GM23338 (cell line): ENCODE data around the gene TBX10. TPM values are rescaled to one million over a fixed set of nuclear protein-coding genes. Genes with fewer than 3 reads are reported as not detected.
A peak's percentile ranks its signal among the peaks of the same experiment; 100 is the strongest.

ENCODE experiments used
- ATAC-seq: fragments of 200-7000 bp; cut with Tn5 transposase; 3 replicates; pipeline ENCODE4 v1.9.1; 2020
- DNase-seq: peaks from one replicate; pipeline ENCODE4 v3.0.0-alpha.2; 2015; ENCODE audit warnings: low spot score
- H2AFZ ChIP-seq: fragments of 200-600 bp; sonication (generic); 2 replicates; pipeline ENCODE4 v1.8.0; 2016; ENCODE audit warnings: antibody characterized with exemption, mild to moderate bottlenecking, moderate library complexity
- H3F3A ChIP-seq: fragments of 200-600 bp; sonication (generic); replicated peaks from 2 replicates; pipeline ENCODE4 v1.8.0; 2017; ENCODE audit warnings: antibody characterized with exemption, mixed run types, low read depth
- H3K27ac ChIP-seq: fragments of 200-600 bp; sonication (generic); 2 replicates; pipeline ENCODE4 v1.6.1; 2016; ENCODE audit warnings: low read depth
- H3K27me3 ChIP-seq: fragments of 200-600 bp; sonication (generic); 2 replicates; pipeline ENCODE4 v1.8.0; 2016; ENCODE audit warnings: mild to moderate bottlenecking, mixed run types, moderate library complexity; ENCODE audit not compliant: insufficient read depth
- H3K36me3 ChIP-seq: fragments of 200-600 bp; sonication (generic); 2 replicates; pipeline ENCODE4 v1.8.0; 2016; ENCODE audit warnings: mild to moderate bottlenecking; ENCODE audit not compliant: insufficient read depth
- H3K4me1 ChIP-seq: fragments of 200-600 bp; sonication (generic); 2 replicates; pipeline ENCODE4 v1.8.0; 2016; ENCODE audit warnings: mild to moderate bottlenecking, moderate library complexity; ENCODE audit not compliant: insufficient read depth
- H3K4me2 ChIP-seq: fragments of 200-600 bp; sonication (generic); 2 replicates; pipeline ENCODE4 v1.7.1; 2017; ENCODE audit warnings: mixed run types
- H3K4me3 ChIP-seq: fragments of 200-600 bp; sonication (generic); 2 replicates; pipeline ENCODE4 v1.6.1; 2016; ENCODE audit warnings: mixed run types
- H3K79me2 ChIP-seq: fragments of 200-600 bp; sonication (generic); replicated peaks from 2 replicates; pipeline ENCODE4 v1.8.0; 2017; ENCODE audit warnings: mild to moderate bottlenecking; ENCODE audit not compliant: insufficient read depth
- H3K9me2 ChIP-seq: fragments of 200-600 bp; sonication (generic); 2 replicates; pipeline ENCODE4 v1.8.0; 2017; ENCODE audit not compliant: insufficient read depth
- H4K20me1 ChIP-seq: fragments of 200-600 bp; sonication (generic); replicated peaks from 2 replicates; pipeline ENCODE4 v1.8.0; 2017; ENCODE audit warnings: mild to moderate bottlenecking; ENCODE audit not compliant: insufficient read depth
- H3K27ac Mint-ChIP-seq: 2 replicates; pipeline ENCODE4 v1.8.0; 2020; ENCODE audit warnings: inconsistent platforms, mild to moderate bottlenecking, moderate library complexity, mixed read lengths
- H3K27me3 Mint-ChIP-seq: 3 replicates; pipeline ENCODE4 v1.8.0; 2022; ENCODE audit warnings: low read depth, mild to moderate bottlenecking, moderate library complexity, mixed read lengths, inconsistent platforms; ENCODE audit not compliant: insufficient read depth, poor library complexity
- H3K36me3 Mint-ChIP-seq: 3 replicates; pipeline ENCODE4 v1.8.0; 2021; ENCODE audit warnings: low read depth, mild to moderate bottlenecking, inconsistent platforms, moderate library complexity, mixed read lengths
- H3K4me1 Mint-ChIP-seq: 3 replicates; pipeline ENCODE4 v1.8.0; 2020; ENCODE audit warnings: mild to moderate bottlenecking, inconsistent platforms, mixed read lengths
- H3K4me3 Mint-ChIP-seq: 3 replicates; pipeline ENCODE4 v1.8.0; 2021; ENCODE audit warnings: moderate library complexity, mild to moderate bottlenecking, inconsistent platforms, mixed read lengths
- H3K9me3 Mint-ChIP-seq: 3 replicates; pipeline ENCODE4 v1.8.0; 2020; ENCODE audit warnings: moderate library complexity, mild to moderate bottlenecking, inconsistent platforms, mixed read lengths
- CREB1 ChIP-seq: fragments of 250-450 bp; sonication (Bioruptor Pico); IDR thresholded peaks from 2 replicates; pipeline ENCODE4 v1.5.0; 2020; ENCODE audit warnings: low read depth, mild to moderate bottlenecking, moderate library complexity
- ETS1 ChIP-seq: IDR thresholded peaks from 2 replicates; pipeline ENCODE4 v1.6.1; 2016; ENCODE audit warnings: antibody characterized with exemption
- EZH2 ChIP-seq: fragments of 200-600 bp; sonication (generic); IDR thresholded peaks from one replicate; pipeline ENCODE4 v1.8.0; 2017; ENCODE audit warnings: antibody characterized with exemption, mild to moderate bottlenecking, low read depth; ENCODE audit not compliant: unreplicated experiment
- EZH2phosphoT487 ChIP-seq: fragments of 200-600 bp; sonication (generic); IDR thresholded peaks from one replicate; pipeline ENCODE4 v1.8.1; 2018; ENCODE audit warnings: antibody characterized with exemption; ENCODE audit not compliant: unreplicated experiment
- JUNB ChIP-seq: IDR thresholded peaks from one replicate; pipeline ENCODE4 v1.6.1; 2016; ENCODE audit warnings: antibody characterized with exemption; ENCODE audit not compliant: unreplicated experiment
- POLR2AphosphoS5 ChIP-seq: IDR thresholded peaks from 2 replicates; pipeline ENCODE4 v1.6.1; 2016; ENCODE audit warnings: antibody characterized with exemption, low read depth
- STAT1 ChIP-seq: IDR thresholded peaks from one replicate; pipeline ENCODE4 v1.6.1; 2016; ENCODE audit warnings: antibody characterized with exemption; ENCODE audit not compliant: unreplicated experiment
- ZNF331 ChIP-seq: fragments of 250-450 bp; sonication (Bioruptor Pico); IDR thresholded peaks from 2 replicates; pipeline ENCODE4 v1.5.0; 2020; ENCODE audit warnings: low read depth, mild to moderate bottlenecking, moderate library complexity
- polyA plus RNA-seq: library from polyadenylated mRNA; unstranded; fragments of >200 nt; fragmentation: Nextera tagmentation; extraction: Ambion mirVana; gene quantifications from 2 replicates; pipeline ENCODE4 v1.2.1, GENCODE V29; 2016
- total RNA-seq: library from RNA; depleted of rRNA; stranded (reverse); fragments of >200 nt; shearing (Covaris generic); gene quantifications from 2 replicates; pipeline ENCODE4 v1.2.3, GENCODE V29; 2014
- TF ChIP-seq, protein P1 (sequence below), 2 experiments: fragments of 200-600 bp in 1 of 2; sonication (generic) in 1 of 2; conservative IDR thresholded peaks; 2 replicates each; pipeline versions ENCODE4 v1.5.1 to v1.6.1; 2016 to 2017; ENCODE audit warnings: antibody characterized with exemption in 2 of 2, low read depth in 2 of 2, mild to moderate bottlenecking in 2 of 2, moderate library complexity in 1 of 2

The TBX10 gene
- total and polyA plus RNA-seq, 2 experiments from 2014 or later, result 0.10 TPM; not detected in 1

DNA sequence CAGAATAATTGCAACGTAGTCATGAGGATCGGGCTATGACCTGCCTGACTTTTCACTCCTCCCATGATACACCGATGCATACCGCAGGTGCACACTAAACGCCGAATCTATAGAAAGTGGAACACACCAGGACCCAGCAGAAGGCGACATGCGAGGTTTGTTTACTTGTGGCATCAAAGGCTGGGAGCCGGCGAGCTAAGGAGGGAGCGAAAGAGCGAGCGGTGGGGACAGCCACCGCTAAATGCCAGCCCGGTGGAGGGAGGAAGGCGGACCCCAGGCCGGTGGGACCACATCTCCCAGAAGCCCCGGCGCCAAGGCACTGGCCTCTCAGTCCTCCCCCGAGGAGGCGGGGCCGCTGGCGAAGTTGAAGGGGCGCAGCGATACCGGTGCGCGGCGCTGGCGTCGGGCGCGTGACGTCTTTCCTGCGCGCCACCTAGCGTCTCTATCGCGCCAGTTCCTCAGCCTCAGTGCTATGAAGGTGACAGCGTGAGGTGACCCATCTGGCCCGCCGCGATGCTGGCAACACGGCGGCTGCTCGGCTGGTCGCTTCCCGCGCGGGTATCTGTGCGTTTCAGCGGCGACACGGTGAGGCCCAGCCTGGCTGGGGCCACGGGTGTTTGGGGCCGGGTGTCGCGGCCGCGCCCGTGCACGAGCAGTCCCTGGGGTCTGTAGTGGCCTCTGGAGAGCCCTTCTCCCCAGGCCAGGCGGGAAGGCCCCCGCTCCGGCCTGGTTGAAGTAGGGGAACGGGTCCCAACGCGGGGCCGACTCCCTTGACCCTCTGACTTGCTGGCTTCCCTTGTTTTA, 32.9 kb downstream of the TBX10 start, which contains the start of gene NDUFV1:
Gene NDUFV1, plus strand, starts transcription at position 445 of the 804 bp plus-strand sequence. Its CDS starts 69 bp downstream, at position 514.
- H3K27ac Mint-ChIP-seq, result peak within 1 kb of the TSS; percentile 74
- peak; percentile 95 for ATAC-seq
- Histone ChIP-seq H3K27ac (no peak within 1 kb of the TSS), H3K4me1 (peaks cover 27% of the 10 kb centered on the region), H3K27me3 (no peaks in the 10 kb centered on the region), H3K4me3 (peak within 1 kb of the TSS; percentile 97), H3K36me3 (no peaks in the 10 kb centered on the region), H3K9me2 (no peaks in the 10 kb centered on the region), H3K4me2 (peak within 1 kb of the TSS; percentile 96), H3K79me2 (peaks cover 9% of the 10 kb centered on the region; the same call in 1 of the 2 replicates), H4K20me1 (no peaks in the 10 kb centered on the region), H3F3A (0 out of 2 replicates have a peak, but pooled peaks cover 6% of the 10 kb centered on the region), H2AFZ (peak within 1 kb of the TSS; percentile 72; the same call in 1 of the 2 replicates)
- peaks cover 4% of the 10 kb centered on the region; the same call in 2 of the 3 replicates for H3K9me3 Mint-ChIP-seq
- peaks cover 21% of the 10 kb centered on the region for H3K4me1 Mint-ChIP-seq
- DNase-seq, result peak; percentile 99
- peak within 1 kb of the TSS; percentile 91 for H3K4me3 Mint-ChIP-seq
- H3K27me3 Mint-ChIP-seq, result peaks cover 1% of the 10 kb centered on the region
- peaks cover 22% of the 10 kb centered on the region for H3K36me3 Mint-ChIP-seq
- no peak for TF ChIP-seq JUNB
- peak; percentile 73 for TF ChIP-seq POLR2AphosphoS5
- TF ChIP-seq CREB1, result peak; percentile 98
- no peak for TF ChIP-seq STAT1
- TF ChIP-seq, protein P1, sequence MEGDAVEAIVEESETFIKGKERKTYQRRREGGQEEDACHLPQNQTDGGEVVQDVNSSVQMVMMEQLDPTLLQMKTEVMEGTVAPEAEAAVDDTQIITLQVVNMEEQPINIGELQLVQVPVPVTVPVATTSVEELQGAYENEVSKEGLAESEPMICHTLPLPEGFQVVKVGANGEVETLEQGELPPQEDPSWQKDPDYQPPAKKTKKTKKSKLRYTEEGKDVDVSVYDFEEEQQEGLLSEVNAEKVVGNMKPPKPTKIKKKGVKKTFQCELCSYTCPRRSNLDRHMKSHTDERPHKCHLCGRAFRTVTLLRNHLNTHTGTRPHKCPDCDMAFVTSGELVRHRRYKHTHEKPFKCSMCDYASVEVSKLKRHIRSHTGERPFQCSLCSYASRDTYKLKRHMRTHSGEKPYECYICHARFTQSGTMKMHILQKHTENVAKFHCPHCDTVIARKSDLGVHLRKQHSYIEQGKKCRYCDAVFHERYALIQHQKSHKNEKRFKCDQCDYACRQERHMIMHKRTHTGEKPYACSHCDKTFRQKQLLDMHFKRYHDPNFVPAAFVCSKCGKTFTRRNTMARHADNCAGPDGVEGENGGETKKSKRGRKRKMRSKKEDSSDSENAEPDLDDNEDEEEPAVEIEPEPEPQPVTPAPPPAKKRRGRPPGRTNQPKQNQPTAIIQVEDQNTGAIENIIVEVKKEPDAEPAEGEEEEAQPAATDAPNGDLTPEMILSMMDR (conservative IDR thresholded peaks at IDR 0.05; ENCODE audit: low read depth in 2 of 2), result peak; percentile 10 to 47; a peak in 3 of 4 replicates
- TF ChIP-seq ETS1, result peak; percentile 87
- TF ChIP-seq EZH2phosphoT487, result no peak

GRCh38 chr11:67606093-67606491, 33.5 kb downstream of the TBX10 start:
- peaks cover 21% of the 10 kb centered on the region for H3K4me1 Mint-ChIP-seq
- H3K36me3 Mint-ChIP-seq, result peaks cover 22% of the 10 kb centered on the region
- Histone ChIP-seq H3K4me3 (peak overlapping the region; percentile 97), H3K9me2 (no peaks in the 10 kb centered on the region), H3K27me3 (no peaks in the 10 kb centered on the region), H2AFZ (peak overlapping the region; percentile 72; the same call in 1 of the 2 replicates), H3K27ac (no peak overlapping the region), H3K79me2 (peaks cover 9% of the 10 kb centered on the region; the same call in 1 of the 2 replicates), H3K4me1 (peaks cover 27% of the 10 kb centered on the region), H3K36me3 (no peaks in the 10 kb centered on the region), H3F3A (0 out of 2 replicates have a peak, but pooled peaks cover 6% of the 10 kb centered on the region), H4K20me1 (no peaks in the 10 kb centered on the region), H3K4me2 (peak overlapping the region; percentile 93)
- H3K27ac Mint-ChIP-seq, result no peak overlapping the region
- peaks cover 1% of the 10 kb centered on the region for H3K27me3 Mint-ChIP-seq
- ATAC-seq, result peak; percentile 10
- no peak for DNase-seq
- peak overlapping the region; percentile 91 for H3K4me3 Mint-ChIP-seq
- peaks cover 4% of the 10 kb centered on the region; the same call in 2 of the 3 replicates for H3K9me3 Mint-ChIP-seq
- TF ChIP-seq CREB1, result no peak
- TF ChIP-seq EZH2phosphoT487, result no peak
- TF ChIP-seq ETS1, result no peak
- TF ChIP-seq JUNB, result no peak
- no peak for TF ChIP-seq POLR2AphosphoS5
- TF ChIP-seq STAT1, result no peak
- TF ChIP-seq, protein P1 (conservative IDR thresholded peaks at IDR 0.05; ENCODE audit: low read depth in 2 of 2), result no peak
- no peak for TF ChIP-seq EZH2
- TF ChIP-seq ZNF331 (CRISPR knock-in tag), result no peak
